HepG2 (cell line): ENCODE measurements around the gene HSD17B8. TPM values are rescaled to one million over a fixed set of nuclear protein-coding genes. Genes with fewer than 3 reads are reported as not detected.

Experiments
- CHD4 ChIP-seq: fragments of 200-600 bp; sonication (generic); IDR thresholded peaks from 2 replicates; pipeline ENCODE4 v1.7.0; 2017; ENCODE audit warnings: mild to moderate bottlenecking, low read length, borderline replicate concordance
- HMGXB4 ChIP-seq, 2 experiments: sonication (generic) in 1 of 2; formaldehyde crosslinking in 1 of 2; IDR thresholded peaks; 2 replicates each; pipeline versions ENCODE4 v1.4.0 to v1.6.1; 2018 to 2020; ENCODE audit warnings: missing genetic modification reagents in 2 of 2, borderline replicate concordance in 1 of 2, low read depth in 1 of 2, mild to moderate bottlenecking in 1 of 2, missing biosample characterization in 1 of 2
- HNRNPLL ChIP-seq: fragments of 200-400 bp; formaldehyde crosslinking; IDR thresholded peaks from 2 replicates; pipeline ENCODE4 v1.6.1; 2017; ENCODE audit warnings: mild to moderate bottlenecking, low read depth, low read length; ENCODE audit not compliant: poor library complexity, severe bottlenecking
- KDM2A ChIP-seq: sonication (generic); formaldehyde crosslinking; IDR thresholded peaks from 2 replicates; pipeline ENCODE4 v1.4.0; 2020; ENCODE audit warnings: low read depth, missing genetic modification reagents, borderline replicate concordance
- PCBP1 ChIP-seq: fragments of 200-400 bp; formaldehyde crosslinking; IDR thresholded peaks from 2 replicates; pipeline ENCODE4 v1.6.1; 2017; ENCODE audit warnings: mild to moderate bottlenecking, low read depth, low read length, borderline replicate concordance
- RAD21 ChIP-seq: fragments of 450-650 bp; formaldehyde crosslinking; IDR thresholded peaks from 2 replicates; pipeline ENCODE4 v1.5.0; 2020; ENCODE audit warnings: mild to moderate bottlenecking
- RARG ChIP-seq: sonication (generic); formaldehyde crosslinking; IDR thresholded peaks from 2 replicates; pipeline ENCODE4 v1.4.0; 2020; ENCODE audit warnings: low read depth, mild to moderate bottlenecking, missing genetic modification reagents
- TCF7 ChIP-seq: sonication (generic); IDR thresholded peaks from 2 replicates; pipeline ENCODE4 v1.6.1; 2016; ENCODE audit warnings: antibody characterized with exemption, low read depth
- TP53 ChIP-seq: sonication (generic); formaldehyde crosslinking; conservative IDR thresholded peaks from 2 replicates; pipeline ENCODE4 v1.4.0; 2020; ENCODE audit warnings: missing genetic modification reagents
- ZBTB25 ChIP-seq: IDR thresholded peaks from 2 replicates; pipeline ENCODE4 v1.6.1; 2018; ENCODE audit warnings: missing genetic modification reagents
- ZBTB33 ChIP-seq: sonication (generic); formaldehyde crosslinking; IDR thresholded peaks from 2 replicates; pipeline ENCODE4 v1.4.0; 2020; ENCODE audit warnings: missing genetic modification reagents
- ZFP41 ChIP-seq: sonication (generic); formaldehyde crosslinking; IDR thresholded peaks from 2 replicates; pipeline ENCODE4 v1.4.0; 2020; ENCODE audit warnings: mild to moderate bottlenecking, missing genetic modification reagents, borderline replicate concordance
- ZFP91 ChIP-seq: sonication (generic); formaldehyde crosslinking; IDR thresholded peaks from 2 replicates; pipeline ENCODE4 v1.9.0; 2022; ENCODE audit warnings: missing genetic modification reagents, mild to moderate bottlenecking, borderline replicate concordance
- ZNF230 ChIP-seq: sonication (generic); formaldehyde crosslinking; IDR thresholded peaks from 2 replicates; pipeline ENCODE4 v1.4.0; 2020; ENCODE audit warnings: mild to moderate bottlenecking, missing genetic modification reagents
- ZNF264 ChIP-seq: sonication (generic); formaldehyde crosslinking; IDR thresholded peaks from 2 replicates; pipeline ENCODE4 v1.4.0; 2020; ENCODE audit warnings: missing genetic modification reagents
- ZNF382 ChIP-seq: sonication (generic); formaldehyde crosslinking; IDR thresholded peaks from 2 replicates; pipeline ENCODE4 v1.5.0; 2020; ENCODE audit warnings: missing genetic modification reagents, mild to moderate bottlenecking, borderline replicate concordance
- ZNF598 ChIP-seq: sonication (generic); formaldehyde crosslinking; IDR thresholded peaks from 2 replicates; pipeline ENCODE4 v1.5.1; 2020; ENCODE audit warnings: mild to moderate bottlenecking, missing genetic modification reagents, borderline replicate concordance
- ZNF788 ChIP-seq: sonication (generic); formaldehyde crosslinking; IDR thresholded peaks from 2 replicates; pipeline ENCODE4 v1.5.0; 2020; ENCODE audit warnings: mild to moderate bottlenecking, missing genetic modification reagents, borderline replicate concordance
- polyA plus RNA-seq, 8 experiments: library from polyadenylated mRNA; depleted of rRNA in 3 of 8; stranded (reverse) in 7 of 8; unstranded in 1 of 8; fragments of >200 nt; fragmentation: Illumina TruSeq in 4 of 8; extraction: Trizol in 4 of 8; gene quantifications; 2 replicates each; pipeline versions ENCODE4 v1.2.1 to v1.2.3, GENCODE V29; 2011 to 2016; ENCODE audit warnings: low read depth in 4 of 8, missing spikeins in 1 of 8, mixed read lengths in 1 of 8; ENCODE audit not compliant: insufficient read depth in 1 of 8
- total RNA-seq, 5 experiments: library from RNA; depleted of rRNA; stranded (reverse); fragments of >200 nt; fragmentation: Illumina TruSeq; extraction: Trizol; gene quantifications; 2 replicates each; pipeline ENCODE4 v1.2.3, GENCODE V29; 2016; ENCODE audit warnings: low read depth in 1 of 5

The HSD17B8 gene
- total and polyA plus RNA-seq, 2 of the 13 experiments (the other 11 are each of a cell fraction or from before 2014, with no cell fraction given): 12.6 to 20.1 TPM

GRCh38 chr6:33197431-33198048, 6.9 kb upstream of the HSD17B8 start (continued):
- TF ChIP-seq ZBTB33 (CRISPR knock-in tag) (peak; percentile 62), RAD21 (CRISPR knock-in tag) (peak; percentile 62), ZNF382 (no peak), ZNF230 (CRISPR knock-in tag) (no peak; the same call in 1 of the 2 replicates), TCF7 (peak; percentile 58; the same call in 1 of the 2 replicates), PCBP1 (no peak), ZNF788 (CRISPR knock-in tag) (no peak), HMGXB4 (CRISPR knock-in tag; IDR thresholded peaks at IDR 0.05; ENCODE audit: borderline replicate concordance in 1 of 2, low read depth in 1 of 2) (peak; percentile 37 to 73; a peak in 3 of 4 replicates), ZNF598 (CRISPR knock-in tag) (0 out of 2 replicates have a peak, but pooled peaks have one; percentile 3), ZNF264 (0 out of 2 replicates have a peak, but pooled peaks have one; percentile 31), CHD4 (peak; percentile 77; the same call in 1 of the 2 replicates), ZFP41 (CRISPR knock-in tag) (peak; percentile 74; the same call in 1 of the 2 replicates), ZFP91 (CRISPR knock-in tag) (peak; percentile 0; the same call in 1 of the 2 replicates), HNRNPLL (peak; percentile 33), TP53 (no peak), ZBTB25 (CRISPR knock-in tag) (peak; percentile 71; the same call in 1 of the 2 replicates), RARG (CRISPR knock-in tag) (no peak), KDM2A (CRISPR knock-in tag) (peak; percentile 43; the same call in 1 of the 2 replicates)
